Effector CD8-positive, alpha-beta T cell (primary cell): ENCODE measurements around the gene SPATS2L.
"Not testable (repeated sequence)": the region's sequence is repeated elsewhere in the genome, so short reads cannot be mapped to it uniquely, and the experiment has no call there.

Source experiments
- DNase-seq: peaks from one replicate; lab custom pipeline; 2025; lab: John Stamatoyannopoulos, UW

SPATS2L gene

GRCh38 chr2:200319548-200320337 lies 13.2 kb downstream of the SPATS2L start:
- DNase-seq = no peak

GRCh38 chr2:200320344-200320743 lies 13.9 kb downstream of the SPATS2L start:
- no peak for DNase-seq

- no peak for DNase-seq
These were observed 14.5 kb downstream of the SPATS2L start for GRCh38 chr2:200320991-200321390.

- no peak for DNase-seq
These were observed 15.5 kb downstream of the SPATS2L start for GRCh38 chr2:200321780-200322534.

- DNase-seq = no peak
These were observed 16.1 kb downstream of the SPATS2L start for GRCh38 chr2:200322607-200323006.

GRCh38 chr2:200324362-200324761 lies 17.9 kb downstream of the SPATS2L start:
- DNase-seq = no peak

- no peak for DNase-seq
These were observed 22.9 kb downstream of the SPATS2L start for GRCh38 chr2:200329384-200329783.

GRCh38 chr2:200329798-200330197 lies 23.3 kb downstream of the SPATS2L start:
- DNase-seq = no peak

GRCh38 chr2:200330351-200331060 lies 24.0 kb downstream of the SPATS2L start:
- DNase-seq = no peak

- DNase-seq = no peak
These were observed 24.5 kb downstream of the SPATS2L start for GRCh38 chr2:200331061-200331400.

GRCh38 chr2:200335657-200336056 lies 29.2 kb downstream of the SPATS2L start:
- DNase-seq = no peak

GRCh38 chr2:200336980-200337615 lies 30.6 kb downstream of the SPATS2L start:
- DNase-seq = no peak

- no peak for DNase-seq
These were observed 31.1 kb downstream of the SPATS2L start for GRCh38 chr2:200337621-200338020.

- DNase-seq = no peak
These were observed 32.2 kb downstream of the SPATS2L start for GRCh38 chr2:200338692-200339091.

- no peak for DNase-seq
These were observed 34.2 kb downstream of the SPATS2L start for GRCh38 chr2:200340508-200341224.

- DNase-seq = no peak
These were observed 34.9 kb downstream of the SPATS2L start for GRCh38 chr2:200341376-200341775.

- DNase-seq = no peak
These were observed 35.7 kb downstream of the SPATS2L start for GRCh38 chr2:200342235-200342634.

- no peak for DNase-seq
These were observed 36.2 kb downstream of the SPATS2L start for GRCh38 chr2:200342654-200343053.

- not testable (repeated sequence) for DNase-seq
These were observed 37.7 kb downstream of the SPATS2L start for GRCh38 chr2:200344202-200344601.

- no peak for DNase-seq
These were observed 39.5 kb downstream of the SPATS2L start for GRCh38 chr2:200345975-200346374.

- DNase-seq = no peak
These were observed 40.8 kb downstream of the SPATS2L start for GRCh38 chr2:200347301-200347700.
